PC-9 (cell line): ENCODE measurements around the gene LMCD1.

ENCODE experiments used
- EZH2 ChIP-seq: fragments of 200-600 bp; sonication (generic); IDR thresholded peaks from 2 replicates; pipeline ENCODE4 v1.8.0; 2017; ENCODE audit warnings: antibody characterized with exemption, low read depth
- TF ChIP-seq, protein P1 (sequence below): fragments of 200-600 bp; sonication (generic); conservative IDR thresholded peaks from 2 replicates; pipeline ENCODE4 v1.6.1; 2017; ENCODE audit warnings: mixed run types, antibody characterized with exemption, mild to moderate bottlenecking, moderate library complexity

DNA sequence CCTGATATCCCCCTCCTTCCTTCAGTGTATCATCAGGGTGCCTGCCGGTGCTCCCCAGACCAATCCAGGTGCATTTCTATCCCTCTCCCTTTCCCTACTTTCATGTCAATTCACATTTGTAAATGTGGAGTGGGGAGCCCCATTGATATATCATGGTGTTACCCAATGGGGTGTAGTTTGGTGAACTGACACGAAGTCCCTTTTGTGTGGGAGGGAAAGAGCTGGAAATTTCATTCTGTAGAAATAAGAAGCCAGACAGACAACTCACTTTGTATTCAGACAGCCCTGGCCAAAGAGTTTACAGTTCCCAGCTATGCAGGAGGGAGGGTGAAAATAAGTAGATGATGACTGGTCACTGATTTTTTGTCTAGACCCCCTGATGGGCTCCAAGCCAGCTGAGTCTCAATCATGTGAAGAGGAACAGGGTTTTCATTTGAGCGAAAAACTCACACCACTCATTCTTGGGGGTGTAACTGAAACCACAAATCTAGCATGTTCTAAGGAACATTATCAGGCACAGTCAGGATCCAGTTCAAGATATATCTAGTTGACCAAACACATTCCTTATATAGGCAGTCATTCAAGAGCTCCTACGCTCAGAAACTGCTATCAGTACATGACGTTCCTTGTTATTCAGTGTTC is 58.9 kb downstream of the LMCD1 start:
- TF ChIP-seq, protein P1, sequence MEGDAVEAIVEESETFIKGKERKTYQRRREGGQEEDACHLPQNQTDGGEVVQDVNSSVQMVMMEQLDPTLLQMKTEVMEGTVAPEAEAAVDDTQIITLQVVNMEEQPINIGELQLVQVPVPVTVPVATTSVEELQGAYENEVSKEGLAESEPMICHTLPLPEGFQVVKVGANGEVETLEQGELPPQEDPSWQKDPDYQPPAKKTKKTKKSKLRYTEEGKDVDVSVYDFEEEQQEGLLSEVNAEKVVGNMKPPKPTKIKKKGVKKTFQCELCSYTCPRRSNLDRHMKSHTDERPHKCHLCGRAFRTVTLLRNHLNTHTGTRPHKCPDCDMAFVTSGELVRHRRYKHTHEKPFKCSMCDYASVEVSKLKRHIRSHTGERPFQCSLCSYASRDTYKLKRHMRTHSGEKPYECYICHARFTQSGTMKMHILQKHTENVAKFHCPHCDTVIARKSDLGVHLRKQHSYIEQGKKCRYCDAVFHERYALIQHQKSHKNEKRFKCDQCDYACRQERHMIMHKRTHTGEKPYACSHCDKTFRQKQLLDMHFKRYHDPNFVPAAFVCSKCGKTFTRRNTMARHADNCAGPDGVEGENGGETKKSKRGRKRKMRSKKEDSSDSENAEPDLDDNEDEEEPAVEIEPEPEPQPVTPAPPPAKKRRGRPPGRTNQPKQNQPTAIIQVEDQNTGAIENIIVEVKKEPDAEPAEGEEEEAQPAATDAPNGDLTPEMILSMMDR = no peak
- no peak for TF ChIP-seq EZH2
